ENCODE results near the gene TNRC6B. TPM values are rescaled to one million over a fixed set of nuclear protein-coding genes. Genes with fewer than 3 reads are reported as not detected.

Gene TNRC6B
- total and polyA plus RNA-seq, 2 experiments from 2014 or later, result 46.9 to 87.8 TPM

GRCh38 chr22:40348025-40348658 is 170.4 kb downstream of the TNRC6B start (continued):
- TF ChIP-seq ETS1 (IDR thresholded peaks at IDR 0.05) (no peak), REST (IDR thresholded peaks at IDR 0.05; ENCODE audit: unreplicated experiment) (no peak)

- ATAC-seq, result no peak
- Mint-ChIP-seq H3K4me3 (no peak overlapping the region), H3K27me3 (ENCODE audit: insufficient read depth, low read depth, poor library complexity) (peaks cover 5% of the 10 kb centered on the region), H3K27ac (no peak overlapping the region), H3K9me3 (no peaks in the 10 kb centered on the region), H3K4me1 (peaks cover 3% of the 10 kb centered on the region; the same call in 2 of the 3 replicates), H3K36me3 (ENCODE audit: low read depth) (peaks cover 89% of the 10 kb centered on the region)
- TF ChIP-seq CREB1 (CRISPR knock-in tag; IDR thresholded peaks at IDR 0.05; ENCODE audit: low read depth) (no peak), STAT1 (IDR thresholded peaks at IDR 0.05; ENCODE audit: unreplicated experiment) (no peak), ETS1 (IDR thresholded peaks at IDR 0.05) (no peak), POLR2AphosphoS5 (IDR thresholded peaks at IDR 0.05; ENCODE audit: low read depth) (no peak), REST (IDR thresholded peaks at IDR 0.05; ENCODE audit: unreplicated experiment) (no peak)
- no peak overlapping the region for H2AFZ ChIP-seq
- H3F3A ChIP-seq (replicated peaks; ENCODE audit: low read depth), result peaks cover 20% of the 10 kb centered on the region; the same call in 1 of the 2 replicates
- peaks cover 72% of the 10 kb centered on the region for H3K79me2 ChIP-seq (replicated peaks; ENCODE audit: insufficient read depth)
- H3K4me3 ChIP-seq, result no peak overlapping the region
- H3K4me2 ChIP-seq, result no peak overlapping the region
- no peak for DNase-seq (ENCODE audit: low spot score)
- H3K4me1 ChIP-seq (ENCODE audit: insufficient read depth), result peaks cover 2% of the 10 kb centered on the region; the same call in 1 of the 2 replicates
- peaks cover 80% of the 10 kb centered on the region for H3K36me3 ChIP-seq (ENCODE audit: insufficient read depth)
- H3K27me3 ChIP-seq (ENCODE audit: insufficient read depth), result no peaks in the 10 kb centered on the region
- H3K9me2 ChIP-seq (ENCODE audit: insufficient read depth), result no peaks in the 10 kb centered on the region
- H4K20me1 ChIP-seq (replicated peaks; ENCODE audit: insufficient read depth), result peaks cover 58% of the 10 kb centered on the region
- H3K27ac ChIP-seq (ENCODE audit: low read depth), result no peak overlapping the region
These were observed 175.0 kb downstream of the TNRC6B start for GRCh38 chr22:40352763-40353162.

Measured in GM23338 (cell line).